Endodermal cell (in vitro differentiated cells): ENCODE measurements around the gene SLC15A5. TPM values are rescaled to one million over a fixed set of nuclear protein-coding genes. Genes with fewer than 3 reads are reported as not detected.

ENCODE experiments used
- DNase-seq: peaks from one replicate; pipeline ENCODE4 v3.0.0-alpha.2; 2017
- H3K27ac ChIP-seq: 2 replicates; pipeline ENCODE4 v1.5.1; 2013; ENCODE audit warnings: mild to moderate bottlenecking, low read depth, low read length, moderate library complexity
- H3K27me3 ChIP-seq: 2 replicates; pipeline ENCODE4 v1.6.1; 2013; ENCODE audit warnings: mild to moderate bottlenecking, low read length, moderate library complexity; ENCODE audit not compliant: insufficient read depth, control insufficient read depth, poor library complexity, severe bottlenecking
- H3K36me3 ChIP-seq: 2 replicates; pipeline ENCODE4 v1.7.0; 2013; ENCODE audit warnings: mild to moderate bottlenecking, low read length, moderate library complexity; ENCODE audit not compliant: control insufficient read depth, insufficient read depth
- H3K4me1 ChIP-seq: one replicate; pipeline ENCODE4 v1.7.0; 2013; ENCODE audit warnings: low read length; ENCODE audit not compliant: control insufficient read depth, insufficient read depth
- H3K4me3 ChIP-seq: 2 replicates; pipeline ENCODE4 v1.5.1; 2013; ENCODE audit warnings: mild to moderate bottlenecking, low read length, moderate library complexity
- H3K9ac ChIP-seq: 2 replicates; pipeline ENCODE4 v1.6.1; 2013; ENCODE audit warnings: mild to moderate bottlenecking, low read length, moderate library complexity; ENCODE audit not compliant: poor library complexity, severe bottlenecking; ENCODE audit errors: extremely low read depth
- H3K9me3 ChIP-seq: 2 replicates; pipeline ENCODE4 v1.6.1; 2013; ENCODE audit warnings: mild to moderate bottlenecking, low read length, moderate library complexity; ENCODE audit not compliant: control insufficient read depth
- H3K27ac Mint-ChIP-seq: 2 replicates; pipeline ENCODE4 v1.8.0; 2020; ENCODE audit warnings: mixed read lengths
- H3K27me3 Mint-ChIP-seq: 2 replicates; pipeline ENCODE4 v1.8.0; 2021; ENCODE audit warnings: mild to moderate bottlenecking, mixed read lengths; ENCODE audit not compliant: insufficient read depth
- H3K36me3 Mint-ChIP-seq: 2 replicates; pipeline ENCODE4 v1.8.0; 2020; ENCODE audit warnings: low read depth, mixed read lengths
- H3K4me1 Mint-ChIP-seq: 2 replicates; pipeline ENCODE4 v1.8.0; 2020; ENCODE audit warnings: mixed read lengths
- H3K4me3 Mint-ChIP-seq: 2 replicates; pipeline ENCODE4 v1.8.0; 2020; ENCODE audit warnings: mild to moderate bottlenecking, moderate library complexity, mixed read lengths
- H3K9me3 Mint-ChIP-seq: 2 replicates; pipeline ENCODE4 v1.8.0; 2020; ENCODE audit warnings: mild to moderate bottlenecking, mixed read lengths
- CTCF ChIP-seq: fragments of 200-600 bp; sonication (generic); conservative IDR thresholded peaks from 2 replicates; pipeline ENCODE4 v1.5.0; 2021; ENCODE audit warnings: antibody characterized with exemption, mild to moderate bottlenecking
- WGBS, 2 experiments: methylation state at CpG; one replicate each; pipeline versions ENCODE4 v1.1.5 to v1.1.7; 2013; ENCODE audit warnings: missing lambda C conversion rate in 2 of 2, mixed read lengths in 1 of 2; ENCODE audit not compliant: insufficient coverage in 1 of 2, insufficient read length in 1 of 2; 5-methylcytosine and 5-hydroxymethylcytosine counted together
- total RNA-seq, 2 donors: library from RNA; stranded (reverse); fragmentation: NEBNext Ultra II Directional in 1 of 2; extraction: Animal tissue kit (Norgen Biotek cat#: 25700) in 1 of 2; gene quantifications; 2 replicates in 1 of 2; 3 replicates in 1 of 2; pipeline ENCODE4 v1.2.1, GENCODE V29; 2021

Gene SLC15A5
- total RNA-seq, 2 donors from 2014 or later: not detected

- no peaks in the 10 kb centered on the region for H3K36me3 Mint-ChIP-seq
- H3K27ac ChIP-seq: no peak overlapping the region
- no peak overlapping the region for H3K4me3 ChIP-seq
- no peak overlapping the region for H3K27ac Mint-ChIP-seq
- H3K9ac ChIP-seq: no peak overlapping the region
- no peak for DNase-seq
- no peak for TF ChIP-seq CTCF
- H3K27me3 Mint-ChIP-seq: no peaks in the 10 kb centered on the region
- 87% methylated on average over 1 of the region's 3 CpGs; no CpG with 5 or more reads in 1 of the 2 experiments for WGBS, 2 experiments
- no peak overlapping the region for H3K4me3 Mint-ChIP-seq
- peaks cover 16% of the 10 kb centered on the region for H3K4me1 Mint-ChIP-seq
- H3K4me1 ChIP-seq: peaks cover 14% of the 10 kb centered on the region
- no peaks in the 10 kb centered on the region for H3K27me3 ChIP-seq
- H3K9me3 Mint-ChIP-seq: no peaks in the 10 kb centered on the region
- no peaks in the 10 kb centered on the region for H3K36me3 ChIP-seq
- H3K9me3 ChIP-seq: no peaks in the 10 kb centered on the region
Measured at GRCh38 chr12:16148938-16149337, 128.5 kb downstream of the SLC15A5 start.

Other genes starting within 250 kb of the SLC15A5 start
- 100 to 1,000 TPM; 203 to 357 TPM for gene MGST1, start 70.0 kb upstream of the SLC15A5 start, total RNA-seq